Fibroblast of the aortic adventitia (primary cell): ENCODE results near the gene NCKAP5. TPM values are rescaled to one million over a fixed set of nuclear protein-coding genes. Genes with fewer than 3 reads are reported as not detected.

Experiments
- DNase-seq: peaks from one replicate; pipeline ENCODE4 v3.0.0-alpha.2; 2010; ENCODE audit warnings: low read depth
- H3K4me3 ChIP-seq: 2 replicates; pipeline ENCODE4 v1.5.1; 2011; ENCODE audit warnings: low read depth, mild to moderate bottlenecking, control low read depth, low read length, moderate library complexity
- CTCF ChIP-seq: IDR thresholded peaks from 2 replicates; pipeline ENCODE4 v1.5.1; 2011; ENCODE audit warnings: mild to moderate bottlenecking, low read length, control low read depth, inconsistent platforms; ENCODE audit not compliant: insufficient read depth
- total RNA-seq: library from RNA; depleted of rRNA; stranded (reverse); fragments of >200 nt; gene quantifications from 2 replicates; pipeline ENCODE4 v1.2.3, GENCODE V29; 2012; ENCODE audit warnings: low replicate concordance

The NCKAP5 gene
- total RNA-seq, 1 donor: 4.4 TPM

- no peak for TF ChIP-seq CTCF
- DNase-seq: no peak
Measured at GRCh38 chr2:132766573-132766972, 801.7 kb downstream of the NCKAP5 start.

GRCh38 chr2:132761437-132761836 is 806.8 kb downstream of the NCKAP5 start:
- no peak for DNase-seq
- no peak for TF ChIP-seq CTCF
- H3K4me3 ChIP-seq: no peak overlapping the region

More at GRCh38 chr2:132766573-132766972, 801.7 kb downstream of the NCKAP5 start:
- no peak overlapping the region for H3K4me3 ChIP-seq

- no peak for DNase-seq
- TF ChIP-seq CTCF: no peak
- H3K4me3 ChIP-seq: no peak overlapping the region
Measured at GRCh38 chr2:132760971-132761370, 807.3 kb downstream of the NCKAP5 start.

- no peak for TF ChIP-seq CTCF
- no peak for DNase-seq
Measured at GRCh38 chr2:132760405-132760804, 807.9 kb downstream of the NCKAP5 start.

GRCh38 chr2:132758995-132759394 is 809.3 kb downstream of the NCKAP5 start:
- no peak for DNase-seq
- H3K4me3 ChIP-seq: no peak overlapping the region
- no peak for TF ChIP-seq CTCF

More at GRCh38 chr2:132760405-132760804, 807.9 kb downstream of the NCKAP5 start:
- H3K4me3 ChIP-seq: no peak overlapping the region

- TF ChIP-seq CTCF: no peak
- H3K4me3 ChIP-seq: no peak overlapping the region
- peak; percentile 57 for DNase-seq
Measured at GRCh38 chr2:132757676-132758075, 810.6 kb downstream of the NCKAP5 start.

- H3K4me3 ChIP-seq: no peak overlapping the region
- peak; percentile 25 for DNase-seq
- TF ChIP-seq CTCF: no peak
Measured at GRCh38 chr2:132757002-132757589, 811.2 kb downstream of the NCKAP5 start.
